T-helper 2 cell treated with Interferon-gamma antibody and Interleukin-4, amounts not matched to agents 5 μg/mL and 100 μg/mL, for 36 hours (primary cell): ENCODE measurements around the gene DIP2C.
"Not testable (repeated sequence)": the region's sequence is repeated elsewhere in the genome, so short reads cannot be mapped to it uniquely, and the experiment has no call there.

Experiments
- DNase-seq: peaks from one replicate; pipeline ENCODE4 v3.0.0; 2021; ENCODE audit warnings: low spot score
- H3K27ac Mint-ChIP-seq: one replicate; pipeline ENCODE4 v1.8.0; 2021; ENCODE audit warnings: mild to moderate bottlenecking, mixed read lengths
- H3K27me3 Mint-ChIP-seq: one replicate; pipeline ENCODE4 v1.8.0; 2021; ENCODE audit warnings: low read depth, mixed read lengths
- H3K36me3 Mint-ChIP-seq: one replicate; pipeline ENCODE4 v1.8.0; 2021; ENCODE audit warnings: low read depth, mixed read lengths
- H3K4me1 Mint-ChIP-seq: one replicate; pipeline ENCODE4 v1.8.0; 2021; ENCODE audit warnings: low read depth, mixed read lengths
- H3K4me3 Mint-ChIP-seq: one replicate; pipeline ENCODE4 v1.8.0; 2022; ENCODE audit warnings: mild to moderate bottlenecking, moderate library complexity, mixed read lengths
- H3K9me3 Mint-ChIP-seq: one replicate; pipeline ENCODE4 v1.8.0; 2021; ENCODE audit warnings: mixed read lengths

The DIP2C gene

GRCh38 chr10:305034-305433 is 384.4 kb downstream of the DIP2C start:
- DNase-seq: no peak
- H3K27me3 Mint-ChIP-seq: no peaks in the 10 kb centered on the region
- H3K36me3 Mint-ChIP-seq: no peaks in the 10 kb centered on the region
- no peaks in the 10 kb centered on the region for H3K9me3 Mint-ChIP-seq
- no peak overlapping the region for H3K4me3 Mint-ChIP-seq
- H3K27ac Mint-ChIP-seq: no peak overlapping the region
- no peaks in the 10 kb centered on the region for H3K4me1 Mint-ChIP-seq

- Mint-ChIP-seq H3K4me1 (no peaks in the 10 kb centered on the region), H3K27me3 (no peaks in the 10 kb centered on the region), H3K9me3 (no peaks in the 10 kb centered on the region), H3K36me3 (no peaks in the 10 kb centered on the region), H3K27ac (no peak overlapping the region), H3K4me3 (no peak overlapping the region)
- no peak for DNase-seq
Observed at GRCh38 chr10:301536-301935, 387.9 kb downstream of the DIP2C start.

- not testable (repeated sequence) for H3K36me3 Mint-ChIP-seq, H3K9me3 Mint-ChIP-seq, H3K27me3 Mint-ChIP-seq, DNase-seq, H3K4me3 Mint-ChIP-seq, H3K27ac Mint-ChIP-seq, H3K4me1 Mint-ChIP-seq
Observed at GRCh38 chr10:300580-300979, 388.9 kb downstream of the DIP2C start.

GRCh38 chr10:299969-300368 is 389.5 kb downstream of the DIP2C start:
- no peak overlapping the region for H3K4me3 Mint-ChIP-seq
- no peaks in the 10 kb centered on the region for H3K36me3 Mint-ChIP-seq
- H3K4me1 Mint-ChIP-seq: no peaks in the 10 kb centered on the region
- DNase-seq: no peak
- H3K27me3 Mint-ChIP-seq: no peaks in the 10 kb centered on the region
- no peaks in the 10 kb centered on the region for H3K9me3 Mint-ChIP-seq
- H3K27ac Mint-ChIP-seq: no peak overlapping the region

- H3K36me3 Mint-ChIP-seq: no peaks in the 10 kb centered on the region
- H3K4me1 Mint-ChIP-seq: no peaks in the 10 kb centered on the region
- no peak for DNase-seq
- H3K27me3 Mint-ChIP-seq: no peaks in the 10 kb centered on the region
- no peak overlapping the region for H3K27ac Mint-ChIP-seq
- H3K9me3 Mint-ChIP-seq: no peaks in the 10 kb centered on the region
- no peak overlapping the region for H3K4me3 Mint-ChIP-seq
Observed at GRCh38 chr10:299512-299911, 390.0 kb downstream of the DIP2C start.

- Mint-ChIP-seq H3K27me3 (no peaks in the 10 kb centered on the region), H3K4me1 (no peaks in the 10 kb centered on the region)
Observed at GRCh38 chr10:298033-298432, 391.4 kb downstream of the DIP2C start.

GRCh38 chr10:297567-297966 is 391.9 kb downstream of the DIP2C start:
- H3K27me3 Mint-ChIP-seq: peaks cover 2% of the 10 kb centered on the region
- H3K36me3 Mint-ChIP-seq: no peaks in the 10 kb centered on the region
- H3K4me3 Mint-ChIP-seq: no peak overlapping the region
- no peaks in the 10 kb centered on the region for H3K9me3 Mint-ChIP-seq
- no peaks in the 10 kb centered on the region for H3K4me1 Mint-ChIP-seq
- no peak for DNase-seq
- H3K27ac Mint-ChIP-seq: no peak overlapping the region

More at GRCh38 chr10:298033-298432, 391.4 kb downstream of the DIP2C start:
- Mint-ChIP-seq H3K4me3 (no peak overlapping the region), H3K36me3 (no peaks in the 10 kb centered on the region), H3K9me3 (no peaks in the 10 kb centered on the region), H3K27ac (no peak overlapping the region)
- no peak for DNase-seq

- no peaks in the 10 kb centered on the region for H3K9me3 Mint-ChIP-seq
- no peak overlapping the region for H3K27ac Mint-ChIP-seq
- H3K27me3 Mint-ChIP-seq: peaks cover 5% of the 10 kb centered on the region
- DNase-seq: no peak
- H3K4me3 Mint-ChIP-seq: no peak overlapping the region
- no peaks in the 10 kb centered on the region for H3K36me3 Mint-ChIP-seq
- no peaks in the 10 kb centered on the region for H3K4me1 Mint-ChIP-seq
Observed at GRCh38 chr10:293636-294035, 395.8 kb downstream of the DIP2C start.

- H3K36me3 Mint-ChIP-seq: no peaks in the 10 kb centered on the region
- peaks cover 5% of the 10 kb centered on the region for H3K27me3 Mint-ChIP-seq
- no peaks in the 10 kb centered on the region for H3K9me3 Mint-ChIP-seq
- H3K4me3 Mint-ChIP-seq: no peak overlapping the region
- peaks cover 1% of the 10 kb centered on the region for H3K4me1 Mint-ChIP-seq
- H3K27ac Mint-ChIP-seq: no peak overlapping the region
- no peak for DNase-seq
Observed at GRCh38 chr10:290026-290725, 399.3 kb downstream of the DIP2C start.

GRCh38 chr10:289581-289980 is 399.9 kb downstream of the DIP2C start:
- Mint-ChIP-seq H3K4me3 (no peak overlapping the region), H3K9me3 (no peaks in the 10 kb centered on the region), H3K36me3 (no peaks in the 10 kb centered on the region), H3K27ac (no peak overlapping the region), H3K4me1 (peaks cover 1% of the 10 kb centered on the region), H3K27me3 (peaks cover 5% of the 10 kb centered on the region)
- no peak for DNase-seq

- Mint-ChIP-seq H3K9me3 (no peaks in the 10 kb centered on the region), H3K4me3 (no peak overlapping the region), H3K27me3 (peaks cover 5% of the 10 kb centered on the region), H3K36me3 (peaks cover 4% of the 10 kb centered on the region), H3K27ac (no peak overlapping the region), H3K4me1 (peaks cover 10% of the 10 kb centered on the region)
- DNase-seq: no peak
Observed at GRCh38 chr10:288316-289200, 400.9 kb downstream of the DIP2C start.

- no peaks in the 10 kb centered on the region for H3K9me3 Mint-ChIP-seq
- no peak overlapping the region for H3K4me3 Mint-ChIP-seq
- no peak for DNase-seq
- H3K27me3 Mint-ChIP-seq: peaks cover 5% of the 10 kb centered on the region
- no peak overlapping the region for H3K27ac Mint-ChIP-seq
- H3K4me1 Mint-ChIP-seq: peaks cover 17% of the 10 kb centered on the region
- H3K36me3 Mint-ChIP-seq: peaks cover 4% of the 10 kb centered on the region
Observed at GRCh38 chr10:287814-288213, 401.7 kb downstream of the DIP2C start.

- Mint-ChIP-seq H3K9me3 (no peaks in the 10 kb centered on the region), H3K4me3 (no peak overlapping the region), H3K36me3 (peaks cover 4% of the 10 kb centered on the region), H3K27me3 (peaks cover 3% of the 10 kb centered on the region), H3K4me1 (peaks cover 17% of the 10 kb centered on the region), H3K27ac (no peak overlapping the region)
- no peak for DNase-seq
Observed at GRCh38 chr10:287026-287709, 402.3 kb downstream of the DIP2C start.

GRCh38 chr10:285216-285615 is 404.3 kb downstream of the DIP2C start:
- Mint-ChIP-seq H3K27me3 (no peaks in the 10 kb centered on the region), H3K9me3 (no peaks in the 10 kb centered on the region), H3K36me3 (peaks cover 4% of the 10 kb centered on the region), H3K4me3 (no peak overlapping the region), H3K4me1 (peaks cover 17% of the 10 kb centered on the region), H3K27ac (no peak overlapping the region)
- DNase-seq: no peak
